Muscle of leg (tissue), 11 donors: Measurements from ENCODE around the gene ALX1. TPM values are rescaled to one million over a fixed set of nuclear protein-coding genes. Genes with fewer than 3 reads are reported as not detected.
"Not testable (repeated sequence)": the region's sequence is repeated elsewhere in the genome, so short reads cannot be mapped to it uniquely, and the experiment has no call there.

Source experiments
- DNase-seq: peaks from one replicate; pipeline ENCODE4 v3.0.0; 2013
- H3K27ac ChIP-seq: one replicate; pipeline ENCODE4 v1.5.1; 2013; ENCODE audit warnings: mild to moderate bottlenecking, low read length, control low read depth
- H3K27me3 ChIP-seq: one replicate; pipeline ENCODE4 v1.6.1; 2013; ENCODE audit warnings: low read length; ENCODE audit not compliant: control insufficient read depth, insufficient read depth
- H3K36me3 ChIP-seq: one replicate; pipeline ENCODE4 v1.6.1; 2013; ENCODE audit warnings: low read length; ENCODE audit not compliant: control insufficient read depth, insufficient read depth
- H3K4me1 ChIP-seq: one replicate; pipeline ENCODE4 v1.6.1; 2013; ENCODE audit warnings: low read length; ENCODE audit not compliant: control insufficient read depth, insufficient read depth
- H3K4me3 ChIP-seq: one replicate; pipeline ENCODE4 v1.5.1; 2013; ENCODE audit warnings: low read length, control low read depth
- H3K9me3 ChIP-seq: replicated peaks from 2 replicates; pipeline ENCODE4 v1.6.1; 2013; ENCODE audit warnings: low read depth, low read length; ENCODE audit not compliant: control insufficient read depth
- WGBS: methylation state at CpG from one replicate; pipeline ENCODE4 v1.1.5; 2013; ENCODE audit warnings: missing lambda C conversion rate; ENCODE audit not compliant: insufficient coverage; 5-methylcytosine and 5-hydroxymethylcytosine counted together
- polyA plus RNA-seq, 8 donors: library from polyadenylated mRNA; unstranded; fragments of 120-200 nt; gene quantifications; one replicate each; pipeline versions ENCODE4 v1.2.1 to v1.2.3, GENCODE V29; 2013; ENCODE audit warnings: inconsistent platforms in 1 of 8, low replicate concordance in 1 of 8; ENCODE audit not compliant: insufficient read length in 8 of 8, insufficient read depth in 1 of 8
- total RNA-seq: library from RNA; stranded (reverse); fragments of 120-200 nt; gene quantifications from one replicate; pipeline ENCODE4 v1.2.4, GENCODE V29; 2013

The ALX1 gene
- total and polyA plus RNA-seq, 9 donors, result 0.17 to 0.69 (median 0.40) TPM

DNA sequence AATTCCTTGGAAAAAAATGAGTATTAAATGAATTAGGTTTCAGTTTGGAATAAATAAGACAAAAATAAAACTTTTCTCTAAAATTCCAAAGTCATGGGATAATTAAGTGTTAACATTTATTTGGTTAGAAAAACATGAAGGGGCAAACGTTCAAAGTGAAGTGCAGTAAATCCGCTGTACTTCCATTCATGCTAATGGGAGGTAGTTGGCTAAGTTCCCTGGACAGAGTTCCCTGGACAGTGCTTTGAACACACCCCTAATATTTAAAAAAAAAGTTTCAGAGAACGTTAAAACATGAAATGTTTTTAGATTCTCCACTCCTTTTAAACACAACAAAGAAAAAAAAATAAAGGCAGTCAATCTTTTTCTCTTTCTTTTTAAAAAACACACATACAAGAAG is 16.3 kb downstream of the ALX1 start:
- no peaks in the 10 kb centered on the region for H3K4me1 ChIP-seq
- H3K9me3 ChIP-seq, result no peaks in the 10 kb centered on the region
- no peak overlapping the region for H3K27ac ChIP-seq
- no peak overlapping the region for H3K4me3 ChIP-seq
- H3K27me3 ChIP-seq, result no peaks in the 10 kb centered on the region
- no CpG with 5 or more reads among the region's 3 CpGs for WGBS
- DNase-seq, result peak; percentile 39
- no peaks in the 10 kb centered on the region for H3K36me3 ChIP-seq

DNA sequence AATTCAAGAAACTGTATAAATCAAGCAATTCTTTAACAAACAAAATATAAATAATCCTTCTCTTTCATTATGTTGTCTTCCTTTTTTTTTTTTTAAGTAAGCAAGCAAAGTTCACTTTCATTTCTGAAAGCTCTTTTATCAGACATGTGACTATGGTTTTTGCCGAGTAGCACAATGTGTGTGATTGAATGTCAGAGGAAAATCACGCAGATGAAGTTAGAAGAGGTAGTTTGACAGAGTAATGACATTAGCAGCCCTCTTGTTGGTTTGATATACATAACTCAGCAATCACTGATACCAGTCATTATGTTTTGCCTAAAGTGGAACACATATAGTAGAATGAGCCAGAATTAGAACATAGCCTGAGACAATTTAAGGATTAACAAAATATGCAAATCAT is 19.0 kb downstream of the ALX1 start:
- Histone ChIP-seq H3K4me3 (no peak overlapping the region), H3K27me3 (no peaks in the 10 kb centered on the region), H3K36me3 (no peaks in the 10 kb centered on the region), H3K9me3 (no peaks in the 10 kb centered on the region), H3K27ac (no peak overlapping the region), H3K4me1 (no peaks in the 10 kb centered on the region)
- WGBS, result no CpG with 5 or more reads among the region's 2 CpGs
- no peak for DNase-seq

DNA sequence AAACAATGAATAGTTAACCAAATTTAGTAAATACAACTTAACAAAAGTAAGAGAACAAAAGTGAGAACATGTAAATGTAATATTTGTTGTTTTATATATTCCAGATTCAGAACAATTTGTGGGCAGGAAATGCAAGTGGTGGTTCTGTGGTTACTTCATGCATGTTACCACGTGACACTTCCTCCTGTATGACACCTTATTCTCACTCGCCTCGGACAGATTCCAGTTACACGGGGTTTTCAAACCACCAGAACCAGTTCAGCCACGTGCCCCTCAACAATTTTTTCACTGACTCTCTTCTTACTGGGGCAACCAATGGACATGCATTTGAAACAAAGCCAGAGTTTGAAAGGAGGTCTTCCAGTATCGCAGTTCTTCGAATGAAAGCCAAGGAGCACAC is 21.0 kb downstream of the ALX1 start:
- Histone ChIP-seq H3K27me3 (no peaks in the 10 kb centered on the region), H3K9me3 (no peaks in the 10 kb centered on the region), H3K4me1 (no peaks in the 10 kb centered on the region), H3K36me3 (no peaks in the 10 kb centered on the region), H3K27ac (no peak overlapping the region), H3K4me3 (no peak overlapping the region)
- DNase-seq, result no peak
- 50% methylated on average over 6 of the region's 7 CpGs for WGBS

DNA sequence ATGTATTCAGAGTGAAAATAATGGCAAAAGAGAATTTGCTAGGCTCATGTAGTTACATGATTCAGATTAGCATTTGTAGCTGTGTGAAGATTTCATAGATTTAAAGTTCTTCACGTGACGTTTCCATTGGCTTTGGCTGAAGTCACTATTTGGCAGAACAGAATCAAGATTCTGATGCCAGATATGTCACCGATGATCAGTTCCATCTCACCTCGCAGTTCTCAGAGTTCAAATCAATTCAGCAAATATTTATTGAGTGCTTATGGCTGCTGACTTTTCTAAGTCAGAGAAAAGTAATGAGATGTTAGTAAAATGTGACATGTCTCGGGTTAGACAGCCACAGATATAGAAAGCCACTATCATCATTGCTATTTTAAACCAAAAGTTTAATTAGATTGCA is 28.4 kb downstream of the ALX1 start:
- Histone ChIP-seq H3K4me1 (no peaks in the 10 kb centered on the region), H3K36me3 (no peaks in the 10 kb centered on the region), H3K9me3 (no peaks in the 10 kb centered on the region), H3K27me3 (no peaks in the 10 kb centered on the region), H3K4me3 (no peak overlapping the region), H3K27ac (no peak overlapping the region)
- DNase-seq, result no peak
- no CpG with 5 or more reads among the region's 5 CpGs for WGBS

DNA sequence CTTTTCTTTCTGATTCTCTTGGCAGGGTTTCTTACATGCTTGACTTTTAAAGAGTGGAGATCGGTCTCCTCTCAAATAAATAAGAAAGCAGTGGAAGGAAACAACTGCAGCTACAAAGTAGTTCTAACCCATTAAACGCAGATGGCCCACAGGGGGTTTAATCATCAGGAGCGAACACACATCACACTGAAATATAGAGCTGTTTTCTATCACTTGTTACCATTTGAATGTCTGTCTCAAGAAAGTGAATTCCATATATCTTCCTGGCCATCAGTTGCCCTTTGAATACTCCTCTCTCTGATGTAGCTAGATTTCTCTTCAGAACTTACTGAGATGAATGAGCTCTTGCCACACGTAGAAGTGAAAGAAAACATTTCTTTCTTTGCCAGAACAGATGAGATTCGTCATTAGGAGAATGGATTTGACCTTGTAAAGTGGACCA is 29.1 kb downstream of the ALX1 start:
- no peaks in the 10 kb centered on the region for H3K9me3 ChIP-seq
- H3K4me1 ChIP-seq, result no peaks in the 10 kb centered on the region
- no peak overlapping the region for H3K4me3 ChIP-seq
- H3K36me3 ChIP-seq, result no peaks in the 10 kb centered on the region
- H3K27me3 ChIP-seq, result no peaks in the 10 kb centered on the region
- no peak for DNase-seq
- WGBS, result no CpG with 5 or more reads among the region's 5 CpGs
- H3K27ac ChIP-seq, result no peak overlapping the region

DNA sequence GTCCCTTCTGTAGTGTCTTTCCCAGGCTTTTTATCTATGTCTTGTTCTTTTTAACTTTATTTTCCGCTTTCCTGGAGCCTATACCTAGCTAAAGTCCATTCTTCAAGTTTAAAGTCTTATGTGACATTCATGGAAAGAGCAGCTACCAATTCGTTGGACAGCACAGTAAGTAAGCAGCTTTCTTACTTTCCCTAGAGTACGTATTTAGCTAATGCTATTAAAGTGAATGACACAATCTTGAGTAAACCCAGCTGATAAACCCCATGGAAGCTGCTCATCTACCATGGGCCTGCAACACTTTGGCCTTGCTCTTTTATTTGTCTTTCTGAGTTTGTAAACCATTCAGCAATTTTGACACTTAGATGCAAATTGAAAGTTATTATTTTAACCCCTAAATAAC is 30.0 kb downstream of the ALX1 start:
- Histone ChIP-seq H3K4me3 (no peak overlapping the region), H3K9me3 (no peaks in the 10 kb centered on the region), H3K27ac (no peak overlapping the region), H3K4me1 (no peaks in the 10 kb centered on the region), H3K27me3 (no peaks in the 10 kb centered on the region), H3K36me3 (no peaks in the 10 kb centered on the region)
- WGBS, result no CpG with 5 or more reads among the region's 3 CpGs
- no peak for DNase-seq

DNA sequence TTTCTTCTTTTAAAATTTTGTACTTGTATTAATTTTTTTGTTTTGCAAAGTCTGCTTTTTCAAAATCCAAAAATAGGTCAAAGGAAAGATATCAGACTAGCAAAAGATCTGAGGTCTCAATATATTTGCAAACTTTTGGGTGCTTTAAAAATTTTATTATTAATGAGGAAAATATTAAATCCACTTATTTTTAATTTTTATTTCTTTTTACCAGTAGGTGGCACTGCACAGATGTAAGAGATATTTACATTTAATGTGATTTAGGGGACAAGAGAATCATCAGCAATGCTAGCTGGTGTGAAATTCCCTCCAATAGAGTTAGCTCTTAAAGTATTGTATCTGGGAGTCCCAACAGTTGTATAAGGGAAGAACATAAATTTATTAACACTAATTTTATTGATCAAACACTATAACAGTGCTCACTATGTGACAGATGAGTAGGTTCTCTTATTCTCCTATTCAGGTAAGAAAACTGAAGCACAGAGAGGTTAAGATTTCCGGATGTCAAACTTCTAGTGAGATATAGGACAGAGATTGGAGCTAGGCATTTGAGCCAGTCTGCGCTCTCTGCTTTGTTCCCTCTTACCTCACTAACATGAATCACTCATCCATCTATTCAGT is 30.5 kb downstream of the ALX1 start:
- DNase-seq, result no peak
- H3K27ac ChIP-seq, result no peak overlapping the region
- no peaks in the 10 kb centered on the region for H3K9me3 ChIP-seq
- H3K27me3 ChIP-seq, result no peaks in the 10 kb centered on the region
- H3K4me3 ChIP-seq, result no peak overlapping the region
- no CpG with 5 or more reads among the region's 2 CpGs for WGBS
- H3K36me3 ChIP-seq, result no peaks in the 10 kb centered on the region
- H3K4me1 ChIP-seq, result no peaks in the 10 kb centered on the region

DNA sequence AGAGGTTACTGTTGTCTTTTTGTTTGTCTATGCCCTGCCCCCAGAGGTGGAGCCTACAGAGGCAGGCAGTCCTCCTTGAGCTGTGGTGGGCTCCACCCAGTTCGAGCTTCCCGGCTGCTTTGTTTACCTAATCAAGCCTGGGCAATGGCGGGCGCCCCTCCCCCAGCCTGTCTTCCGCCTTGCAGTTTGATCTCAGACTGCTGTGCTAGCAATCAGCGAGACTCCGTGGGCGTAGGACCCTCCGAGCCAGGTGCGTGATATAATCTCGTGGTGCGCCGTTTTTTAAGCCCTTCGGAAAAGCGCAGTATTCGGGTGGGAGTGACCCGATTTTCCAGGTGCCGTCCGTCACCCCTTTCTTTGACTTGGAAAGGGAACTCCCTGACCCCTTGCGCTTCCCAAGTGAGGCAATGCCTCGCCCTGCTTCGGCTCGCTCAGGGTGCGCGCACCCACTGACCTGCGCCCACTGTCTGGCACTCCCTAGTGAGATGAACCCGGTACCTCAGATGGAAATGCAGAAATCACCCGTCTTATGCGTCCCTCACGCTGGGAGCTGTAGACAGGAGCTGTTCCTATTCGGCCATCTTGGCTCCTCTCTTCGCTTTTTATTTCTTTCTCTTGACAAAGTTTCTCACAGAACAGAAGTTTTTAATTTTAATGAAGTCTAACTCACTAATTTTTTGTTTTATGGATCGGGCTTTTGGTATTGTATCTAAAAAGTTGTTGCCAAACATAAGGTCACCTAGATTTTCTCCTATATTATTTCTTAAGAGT is 38.0 kb downstream of the ALX1 start:
- H3K4me1 ChIP-seq, result not testable (repeated sequence)

DNA sequence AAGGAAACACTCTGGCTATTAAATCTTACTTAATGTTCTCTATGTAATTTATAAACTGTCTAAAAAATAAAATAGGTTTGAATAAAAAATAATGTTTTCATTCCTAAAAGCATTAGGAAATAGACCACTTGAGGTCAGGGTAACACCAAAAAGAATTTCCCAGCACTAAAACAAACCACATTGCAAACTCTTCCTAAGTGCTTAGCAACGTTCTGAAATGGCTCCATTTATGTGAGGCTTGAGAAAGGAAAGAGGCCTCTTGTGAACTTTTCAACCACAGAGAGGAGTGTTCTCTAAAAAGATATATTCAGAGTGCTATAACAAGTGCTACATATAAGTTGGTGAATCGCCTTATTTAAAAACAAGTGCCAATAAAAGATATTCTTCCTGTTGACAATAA is 42.7 kb downstream of the ALX1 start:
- Histone ChIP-seq H3K4me1 (no peaks in the 10 kb centered on the region), H3K36me3 (no peaks in the 10 kb centered on the region), H3K4me3 (no peak overlapping the region), H3K27ac (no peak overlapping the region), H3K9me3 (no peaks in the 10 kb centered on the region), H3K27me3 (no peaks in the 10 kb centered on the region)
- DNase-seq, result peak; percentile 38
- WGBS, result no CpG with 5 or more reads among the region's 2 CpGs

More for the DNA sequence above, 38.0 kb downstream of the ALX1 start:
- 88% methylated on average over 29 of the region's 33 CpGs for WGBS
- not testable (repeated sequence) for H3K9me3 ChIP-seq, H3K27me3 ChIP-seq, H3K36me3 ChIP-seq, DNase-seq, H3K27ac ChIP-seq, H3K4me3 ChIP-seq

DNA sequence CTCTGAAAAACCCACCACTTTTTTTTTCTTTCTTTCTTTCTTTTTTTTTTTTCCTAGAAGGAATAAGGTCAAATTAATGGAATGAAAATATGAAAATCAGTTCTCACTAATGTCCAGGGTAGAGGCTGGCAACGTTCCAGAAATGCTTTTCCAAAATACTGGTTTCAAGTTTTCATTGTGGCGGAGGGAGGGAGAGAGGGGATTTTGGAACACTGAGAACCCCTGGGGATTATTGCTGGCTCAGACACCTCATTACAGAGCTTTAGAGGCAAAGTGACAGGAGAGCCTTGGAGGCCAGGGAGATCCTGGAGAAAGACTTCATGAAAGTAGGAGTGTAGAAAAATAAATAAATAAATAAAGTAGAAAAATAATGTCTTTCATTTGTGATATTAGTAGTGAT is 45.4 kb downstream of the ALX1 start:
- Histone ChIP-seq H3K4me1 (no peaks in the 10 kb centered on the region), H3K27ac (no peak overlapping the region), H3K27me3 (no peaks in the 10 kb centered on the region), H3K36me3 (no peaks in the 10 kb centered on the region), H3K4me3 (no peak overlapping the region), H3K9me3 (no peaks in the 10 kb centered on the region)
- 25% methylated on average over 2 of the region's 2 CpGs for WGBS
- peak; percentile 18 for DNase-seq
